Measurements from ENCODE around the gene ANKRD10.

The ANKRD10 gene

DNA sequence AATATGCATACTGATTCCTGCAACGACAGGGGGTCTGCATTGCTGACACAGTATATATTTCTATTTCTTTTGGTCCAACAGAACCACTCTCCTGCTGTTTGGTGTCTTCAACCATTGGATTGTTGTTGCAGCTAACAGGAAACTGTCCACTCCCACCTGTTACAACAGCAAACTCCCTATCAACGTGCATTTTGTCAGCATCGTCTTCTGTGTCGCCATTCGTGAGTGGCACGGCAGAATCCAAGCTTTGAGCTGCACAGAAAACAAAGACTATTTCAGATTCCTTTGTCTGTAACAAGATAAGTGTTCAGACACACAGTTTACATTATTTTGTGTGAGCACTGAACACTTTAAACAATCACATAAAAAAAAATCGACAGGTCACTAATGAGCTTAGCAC, 31.3 kb downstream of the ANKRD10 start:
- Histone ChIP-seq H3K9me3 (ENCODE audit: insufficient read depth, low read length, severe bottlenecking) (no peaks in the 10 kb centered on the region), H3K4me1 (ENCODE audit: insufficient read depth, low read length) (no peaks in the 10 kb centered on the region), H2AFZ (ENCODE audit: low read depth, low read length) (no peak overlapping the region), H3K27me3 (ENCODE audit: insufficient read depth, low read length, poor library complexity) (no peaks in the 10 kb centered on the region), H3K4me3 (ENCODE audit: low read depth in 1 of 2, low read length in 2 of 2) (no peak overlapping the region), H3K4me2 (ENCODE audit: insufficient read depth, low read length) (no peak overlapping the region), H3K9ac (ENCODE audit: low read depth, low read length) (no peak overlapping the region), H3K79me2 (ENCODE audit: insufficient read depth, low read length) (no peaks in the 10 kb centered on the region), H3K27ac (ENCODE audit: low read length) (no peak overlapping the region), H4K20me1 (ENCODE audit: insufficient read depth, low read length) (peaks cover 3% of the 10 kb centered on the region; the same call in 1 of the 2 replicates), H3K36me3 (ENCODE audit: insufficient read depth, low read length) (peaks cover 5% of the 10 kb centered on the region; the same call in 1 of the 2 replicates)
- no peak for TF ChIP-seq EZH2 (IDR thresholded peaks at IDR 0.05; ENCODE audit: borderline replicate concordance, low read depth, low read length, severe bottlenecking)
- TF ChIP-seq, protein P1, sequence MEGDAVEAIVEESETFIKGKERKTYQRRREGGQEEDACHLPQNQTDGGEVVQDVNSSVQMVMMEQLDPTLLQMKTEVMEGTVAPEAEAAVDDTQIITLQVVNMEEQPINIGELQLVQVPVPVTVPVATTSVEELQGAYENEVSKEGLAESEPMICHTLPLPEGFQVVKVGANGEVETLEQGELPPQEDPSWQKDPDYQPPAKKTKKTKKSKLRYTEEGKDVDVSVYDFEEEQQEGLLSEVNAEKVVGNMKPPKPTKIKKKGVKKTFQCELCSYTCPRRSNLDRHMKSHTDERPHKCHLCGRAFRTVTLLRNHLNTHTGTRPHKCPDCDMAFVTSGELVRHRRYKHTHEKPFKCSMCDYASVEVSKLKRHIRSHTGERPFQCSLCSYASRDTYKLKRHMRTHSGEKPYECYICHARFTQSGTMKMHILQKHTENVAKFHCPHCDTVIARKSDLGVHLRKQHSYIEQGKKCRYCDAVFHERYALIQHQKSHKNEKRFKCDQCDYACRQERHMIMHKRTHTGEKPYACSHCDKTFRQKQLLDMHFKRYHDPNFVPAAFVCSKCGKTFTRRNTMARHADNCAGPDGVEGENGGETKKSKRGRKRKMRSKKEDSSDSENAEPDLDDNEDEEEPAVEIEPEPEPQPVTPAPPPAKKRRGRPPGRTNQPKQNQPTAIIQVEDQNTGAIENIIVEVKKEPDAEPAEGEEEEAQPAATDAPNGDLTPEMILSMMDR (IDR thresholded peaks at IDR 0.05; ENCODE audit: borderline replicate concordance, extremely low read depth, low read length, poor library complexity, severe bottlenecking): no peak
- DNase-seq: no peak
- ATAC-seq (ENCODE audit: insufficient read depth, low read depth): no peak

DNA sequence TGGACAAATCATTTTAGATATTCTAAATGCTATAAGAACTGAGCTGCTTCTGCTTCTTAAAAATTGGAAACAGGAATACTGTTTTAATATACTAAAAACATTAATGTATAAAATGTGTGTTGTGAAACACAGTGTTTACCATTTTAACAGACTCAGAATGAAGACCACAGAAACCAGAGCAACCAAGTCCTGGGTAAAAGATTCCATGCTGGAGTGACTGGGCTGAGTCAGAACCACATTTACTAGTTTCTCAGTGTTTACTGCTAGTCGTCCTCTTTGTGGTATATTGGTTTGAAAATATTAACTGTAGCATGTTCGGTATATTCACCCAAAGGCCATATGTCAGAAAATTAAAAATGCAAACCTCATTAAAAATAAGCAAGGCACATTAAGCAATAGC, 31.9 kb downstream of the ANKRD10 start:
- no peak overlapping the region for H3K4me2 ChIP-seq (ENCODE audit: insufficient read depth, low read length)
- DNase-seq: no peak
- peaks cover 5% of the 10 kb centered on the region; the same call in 1 of the 2 replicates for H3K36me3 ChIP-seq (ENCODE audit: insufficient read depth, low read length)
- H3K27me3 ChIP-seq (ENCODE audit: insufficient read depth, low read length, poor library complexity): no peaks in the 10 kb centered on the region
- no peak overlapping the region for H3K4me3 ChIP-seq (ENCODE audit: low read depth in 1 of 2, low read length in 2 of 2)
- no peak overlapping the region for H3K9ac ChIP-seq (ENCODE audit: low read depth, low read length)
- H3K4me1 ChIP-seq (ENCODE audit: insufficient read depth, low read length): no peaks in the 10 kb centered on the region
- TF ChIP-seq, protein P1 (IDR thresholded peaks at IDR 0.05; ENCODE audit: borderline replicate concordance, extremely low read depth, low read length, poor library complexity, severe bottlenecking): no peak
- no peaks in the 10 kb centered on the region for H3K79me2 ChIP-seq (ENCODE audit: insufficient read depth, low read length)
- no peak overlapping the region for H3K27ac ChIP-seq (ENCODE audit: low read length)
- no peak for ATAC-seq (ENCODE audit: insufficient read depth, low read depth)
- no peak overlapping the region for H2AFZ ChIP-seq (ENCODE audit: low read depth, low read length)
- H4K20me1 ChIP-seq (ENCODE audit: insufficient read depth, low read length): peaks cover 3% of the 10 kb centered on the region; the same call in 1 of the 2 replicates
- H3K9me3 ChIP-seq (ENCODE audit: insufficient read depth, low read length, severe bottlenecking): no peaks in the 10 kb centered on the region

DNA sequence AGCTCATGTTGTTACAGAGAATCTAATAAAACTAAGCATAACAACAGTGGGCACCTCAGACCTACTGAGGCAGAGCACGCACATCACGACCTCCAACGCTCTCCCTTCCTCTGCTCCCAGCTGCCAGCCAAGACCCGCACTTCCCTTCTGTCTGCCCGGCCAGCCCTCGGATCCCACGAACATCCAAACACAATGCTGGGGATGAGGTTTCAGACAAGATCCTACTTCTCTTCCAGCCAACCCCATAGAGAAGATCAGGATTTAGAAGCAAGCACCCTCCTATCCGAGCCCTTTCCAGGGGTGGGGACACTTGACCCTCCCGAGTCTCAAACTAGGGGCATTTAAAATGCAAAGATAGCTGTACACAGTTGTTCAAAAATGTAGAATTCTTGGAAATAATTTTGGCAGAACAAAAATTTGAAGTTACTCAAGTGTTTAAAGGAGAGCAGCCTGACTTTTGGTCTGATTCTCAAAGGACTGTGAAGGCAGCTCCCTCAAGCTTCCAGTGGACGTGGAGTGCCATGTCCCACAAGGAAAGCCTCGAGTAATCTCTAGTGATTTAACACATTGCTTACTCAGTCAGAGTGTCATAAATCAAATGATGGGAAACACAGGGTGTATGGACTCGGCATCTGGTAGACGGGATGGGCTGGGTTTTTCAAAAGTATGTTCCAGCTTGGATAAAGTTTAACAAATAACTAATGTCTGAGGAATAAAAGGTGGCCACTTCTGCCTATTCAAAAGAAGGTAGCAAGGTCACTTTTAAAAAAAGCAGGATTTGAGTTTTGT, 32.8 kb downstream of the ANKRD10 start:
- no peaks in the 10 kb centered on the region for H3K9me3 ChIP-seq (ENCODE audit: insufficient read depth, low read length, severe bottlenecking)
- H3K4me2 ChIP-seq (ENCODE audit: insufficient read depth, low read length): no peak overlapping the region
- H3K79me2 ChIP-seq (ENCODE audit: insufficient read depth, low read length): no peaks in the 10 kb centered on the region
- no peak overlapping the region for H3K4me3 ChIP-seq (ENCODE audit: low read depth in 1 of 2, low read length in 2 of 2)
- H3K9ac ChIP-seq (ENCODE audit: low read depth, low read length): no peak overlapping the region
- ATAC-seq (ENCODE audit: insufficient read depth, low read depth): no peak
- no peaks in the 10 kb centered on the region for H3K27me3 ChIP-seq (ENCODE audit: insufficient read depth, low read length, poor library complexity)
- H3K4me1 ChIP-seq (ENCODE audit: insufficient read depth, low read length): no peaks in the 10 kb centered on the region
- no peak for TF ChIP-seq EZH2 (IDR thresholded peaks at IDR 0.05; ENCODE audit: borderline replicate concordance, low read depth, low read length, severe bottlenecking)
- TF ChIP-seq, protein P1 (IDR thresholded peaks at IDR 0.05; ENCODE audit: borderline replicate concordance, extremely low read depth, low read length, poor library complexity, severe bottlenecking): no peak
- no peak for DNase-seq
- no peaks in the 10 kb centered on the region for H4K20me1 ChIP-seq (ENCODE audit: insufficient read depth, low read length)
- H2AFZ ChIP-seq (ENCODE audit: low read depth, low read length): no peak overlapping the region
- no peak overlapping the region for H3K27ac ChIP-seq (ENCODE audit: low read length)
- peaks cover 5% of the 10 kb centered on the region; the same call in 1 of the 2 replicates for H3K36me3 ChIP-seq (ENCODE audit: insufficient read depth, low read length)
